ENCODE measurements around the gene NEURL4.
"Not testable (repeated sequence)": the region's sequence is repeated elsewhere in the genome, so short reads cannot be mapped to it uniquely, and the experiment has no call there.

The NEURL4 gene

DNA sequence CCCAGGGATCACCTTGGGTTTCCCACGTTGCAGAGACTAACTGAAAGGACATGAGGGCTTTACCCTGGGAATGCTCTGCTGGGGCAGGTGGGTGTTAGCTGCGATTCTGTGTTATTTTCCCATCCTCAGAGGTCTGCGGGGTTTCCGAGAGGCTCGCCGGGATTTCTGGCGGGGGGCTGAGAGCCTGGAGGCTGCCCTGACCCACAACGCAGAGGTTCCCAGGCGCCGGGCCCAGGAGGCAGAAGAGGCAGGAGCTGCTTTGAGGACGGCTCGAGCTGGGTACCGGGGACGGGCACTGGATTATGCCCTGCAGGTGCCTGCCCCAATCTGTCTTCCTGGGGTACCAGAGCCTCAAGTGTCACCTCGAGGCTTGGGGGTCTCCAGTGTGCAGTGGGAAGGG, 14.1 kb upstream of the NEURL4 start:
- H3K27ac ChIP-seq, result no peak overlapping the region

DNA sequence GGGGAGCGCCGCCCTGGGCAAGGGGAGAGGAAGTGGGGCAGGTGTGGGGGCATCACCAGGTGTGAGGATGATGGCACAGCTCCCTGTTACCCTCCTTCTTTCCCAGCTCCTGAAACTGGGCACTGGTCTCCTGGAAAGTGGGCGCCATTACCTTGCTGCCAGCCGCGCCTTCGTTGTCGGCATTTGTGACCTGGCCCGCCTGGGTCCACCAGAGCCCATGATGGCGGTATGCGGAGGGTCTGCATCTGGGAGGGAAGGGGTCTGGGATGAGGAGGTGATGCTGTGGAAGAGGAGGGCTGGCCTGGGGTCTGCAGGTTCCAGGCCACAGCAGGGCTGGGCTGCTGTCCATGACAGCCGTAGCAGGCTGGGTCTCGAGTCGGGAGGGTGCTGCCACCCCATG, 12.7 kb upstream of the NEURL4 start:
- DNase-seq, result no peak
- no peaks in the 10 kb centered on the region for H3K36me3 ChIP-seq (replicated peaks)
- in situ Hi-C loops (cut with HindIII; ENCODE audit: low pct_ligation_motif_present, low sequenced_read_pairs), result no loop called here
- H3K27me3 ChIP-seq (replicated peaks), result no peaks in the 10 kb centered on the region
- H3K4me3 ChIP-seq (ENCODE audit: low read depth, low read length), result no peak overlapping the region
- H3K27ac ChIP-seq, result no peak overlapping the region
- TF ChIP-seq, protein P1, sequence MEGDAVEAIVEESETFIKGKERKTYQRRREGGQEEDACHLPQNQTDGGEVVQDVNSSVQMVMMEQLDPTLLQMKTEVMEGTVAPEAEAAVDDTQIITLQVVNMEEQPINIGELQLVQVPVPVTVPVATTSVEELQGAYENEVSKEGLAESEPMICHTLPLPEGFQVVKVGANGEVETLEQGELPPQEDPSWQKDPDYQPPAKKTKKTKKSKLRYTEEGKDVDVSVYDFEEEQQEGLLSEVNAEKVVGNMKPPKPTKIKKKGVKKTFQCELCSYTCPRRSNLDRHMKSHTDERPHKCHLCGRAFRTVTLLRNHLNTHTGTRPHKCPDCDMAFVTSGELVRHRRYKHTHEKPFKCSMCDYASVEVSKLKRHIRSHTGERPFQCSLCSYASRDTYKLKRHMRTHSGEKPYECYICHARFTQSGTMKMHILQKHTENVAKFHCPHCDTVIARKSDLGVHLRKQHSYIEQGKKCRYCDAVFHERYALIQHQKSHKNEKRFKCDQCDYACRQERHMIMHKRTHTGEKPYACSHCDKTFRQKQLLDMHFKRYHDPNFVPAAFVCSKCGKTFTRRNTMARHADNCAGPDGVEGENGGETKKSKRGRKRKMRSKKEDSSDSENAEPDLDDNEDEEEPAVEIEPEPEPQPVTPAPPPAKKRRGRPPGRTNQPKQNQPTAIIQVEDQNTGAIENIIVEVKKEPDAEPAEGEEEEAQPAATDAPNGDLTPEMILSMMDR (IDR thresholded peaks at IDR 0.05; ENCODE audit: low read depth, low read length, missing control alignments), result no peak

More for the DNA sequence above, 14.1 kb upstream of the NEURL4 start:
- TF ChIP-seq, protein P1 (IDR thresholded peaks at IDR 0.05; ENCODE audit: low read depth, low read length, missing control alignments), result no peak
- no peak for DNase-seq
- in situ Hi-C loops (cut with HindIII; ENCODE audit: low pct_ligation_motif_present, low sequenced_read_pairs), result no loop called here
- Histone ChIP-seq H3K36me3 (replicated peaks) (no peaks in the 10 kb centered on the region), H3K27me3 (replicated peaks) (no peaks in the 10 kb centered on the region), H3K4me3 (ENCODE audit: low read depth, low read length) (no peak overlapping the region)

DNA sequence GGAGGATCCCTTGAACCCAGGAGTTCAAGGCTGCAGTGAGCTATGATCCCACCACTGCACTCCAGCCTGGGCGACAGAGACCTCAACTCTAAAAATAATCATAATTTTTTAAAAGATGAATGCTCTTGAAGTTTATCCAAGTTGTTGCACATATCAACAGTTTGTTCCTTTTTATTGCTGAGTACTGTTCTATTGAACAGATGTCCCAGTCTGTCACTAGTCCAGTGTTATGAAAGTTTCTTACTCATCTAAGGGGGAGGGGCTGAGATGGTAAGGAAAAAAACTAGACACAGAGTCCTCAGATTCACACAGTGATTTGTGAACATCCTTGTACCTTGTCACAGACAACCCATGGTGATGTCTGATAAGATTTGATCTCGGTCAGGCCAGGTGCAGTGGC, 11.0 kb upstream of the NEURL4 start:
- H3K27ac ChIP-seq, result no peak overlapping the region
- TF ChIP-seq, protein P1 (IDR thresholded peaks at IDR 0.05; ENCODE audit: low read depth, low read length, missing control alignments), result no peak
- no peaks in the 10 kb centered on the region for H3K27me3 ChIP-seq (replicated peaks)
- no peak overlapping the region for H3K4me3 ChIP-seq (ENCODE audit: low read depth, low read length)
- no peaks in the 10 kb centered on the region for H3K36me3 ChIP-seq (replicated peaks)
- no peak for DNase-seq
- in situ Hi-C loops (cut with HindIII; ENCODE audit: low pct_ligation_motif_present, low sequenced_read_pairs), result no loop called here

DNA sequence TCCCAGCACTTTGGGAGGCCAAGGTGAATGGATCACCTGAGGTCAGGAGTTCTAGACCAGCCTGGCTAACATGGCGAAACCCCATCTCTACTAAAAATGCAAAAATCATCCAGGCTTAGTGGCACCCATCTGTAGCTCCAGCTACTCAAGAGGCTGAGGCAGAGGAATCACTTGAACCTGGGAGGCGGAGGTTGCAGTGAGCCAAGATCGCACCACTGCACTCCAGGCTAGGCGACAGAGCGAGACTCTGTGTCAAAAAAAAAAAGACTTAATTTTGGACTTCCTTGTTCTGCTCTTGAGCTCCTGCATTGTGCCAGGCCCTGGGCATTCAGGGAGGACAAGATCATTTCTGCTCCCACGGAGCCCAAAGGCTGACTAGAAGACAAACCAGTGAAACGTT, 8.5 kb upstream of the NEURL4 start:
- H3K27ac ChIP-seq; H3K4me3 ChIP-seq (ENCODE audit: low read depth, low read length); H3K36me3 ChIP-seq (replicated peaks); H3K27me3 ChIP-seq (replicated peaks); in situ Hi-C loops (cut with HindIII; ENCODE audit: low pct_ligation_motif_present, low sequenced_read_pairs); DNase-seq: not testable (repeated sequence)

DNA sequence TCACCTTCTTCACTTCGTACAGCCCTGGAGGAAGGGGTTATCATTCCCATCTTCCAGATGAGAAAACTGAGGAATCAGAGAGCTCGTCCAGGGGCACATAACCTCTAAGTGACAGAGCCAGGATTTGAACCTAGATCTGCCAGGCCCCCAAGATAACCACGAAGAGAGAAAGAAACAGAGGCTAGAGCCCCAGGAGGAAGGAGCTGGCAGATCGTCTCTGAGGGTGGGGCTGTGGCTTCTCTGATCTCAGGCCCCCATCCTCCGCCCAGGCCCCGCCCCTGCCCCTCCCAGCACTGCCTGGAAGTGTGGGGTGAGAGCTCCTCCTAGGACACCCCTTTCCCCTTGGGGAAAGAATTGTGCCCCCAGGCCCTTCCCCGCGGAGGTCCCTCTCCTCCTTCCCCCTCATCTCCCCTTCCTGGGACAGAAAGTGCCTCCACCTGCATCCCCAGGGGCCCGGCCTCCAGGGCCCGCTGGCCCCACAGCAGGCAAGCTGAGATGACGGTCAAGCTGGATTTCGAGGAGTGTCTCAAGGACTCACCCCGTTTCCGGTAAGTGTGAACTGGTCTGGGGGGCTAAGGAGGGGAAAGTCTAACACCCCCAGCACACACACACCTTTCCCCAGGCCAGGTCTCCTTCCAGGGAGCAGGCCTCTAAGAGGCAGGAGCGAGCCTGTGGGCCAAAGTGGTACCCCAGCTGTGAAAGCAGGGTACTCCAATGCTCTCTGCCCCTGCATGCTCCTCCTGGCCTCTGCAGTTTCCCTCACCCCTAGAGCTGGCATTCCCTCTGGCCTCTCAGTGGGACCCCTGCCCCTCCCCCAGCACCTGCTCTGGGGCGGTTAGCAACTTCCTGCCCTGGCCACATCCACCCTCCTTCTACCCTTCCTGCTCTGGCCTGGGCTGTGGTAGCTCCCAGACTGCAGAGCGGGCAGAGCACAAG, 7.4 kb upstream of the NEURL4 start, which contains the start of gene ACAP1:
Gene ACAP1, plus strand, starts transcription at position 290 of the 936 bp plus-strand sequence. Its CDS starts 206 bp downstream, at position 496.
- in situ Hi-C loops (cut with HindIII; ENCODE audit: low pct_ligation_motif_present, low sequenced_read_pairs), result no loop called here
- H3K4me3 ChIP-seq (ENCODE audit: low read depth, low read length), result no peak within 1 kb of the TSS
- DNase-seq, result no peak
- no peak within 1 kb of the TSS for H3K27ac ChIP-seq
- no peaks in the 10 kb centered on the region for H3K27me3 ChIP-seq (replicated peaks)
- no peaks in the 10 kb centered on the region for H3K36me3 ChIP-seq (replicated peaks)
- TF ChIP-seq, protein P1 (IDR thresholded peaks at IDR 0.05; ENCODE audit: low read depth, low read length, missing control alignments), result no peak

DNA sequence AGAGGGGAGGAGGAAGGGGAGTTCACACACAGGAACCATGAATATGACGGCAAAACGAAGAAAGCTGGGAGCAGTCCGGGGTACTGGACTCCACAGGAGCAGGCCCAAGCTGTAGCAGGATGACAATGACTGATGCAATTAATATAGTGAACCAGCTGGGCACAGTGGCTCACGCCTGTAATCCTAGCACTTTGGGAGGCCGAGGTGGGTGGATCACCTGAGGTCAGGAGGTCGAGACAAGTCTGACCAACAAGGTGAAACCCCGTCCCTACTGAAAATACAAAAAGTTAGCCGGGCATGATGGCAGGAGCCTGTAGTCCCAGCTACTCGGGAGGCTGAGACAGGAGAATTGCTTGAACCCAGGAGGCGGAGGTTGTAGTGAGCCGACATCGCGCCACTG, 6.6 kb upstream of the NEURL4 start:
- DNase-seq; H3K27ac ChIP-seq; in situ Hi-C loops (cut with HindIII; ENCODE audit: low pct_ligation_motif_present, low sequenced_read_pairs); H3K36me3 ChIP-seq (replicated peaks); H3K4me3 ChIP-seq (ENCODE audit: low read depth, low read length); H3K27me3 ChIP-seq (replicated peaks): not testable (repeated sequence)
